NCI-H526 (cell line): ENCODE data around the gene BCKDHA.
"Not testable (repeated sequence)": the region's sequence is repeated elsewhere in the genome, so short reads cannot be mapped to it uniquely, and the experiment has no call there.

Experiments used
- DNase-seq, 2 experiments: peaks; one replicate each; lab custom pipeline; 2025; lab: John Stamatoyannopoulos, UW

BCKDHA gene

DNA sequence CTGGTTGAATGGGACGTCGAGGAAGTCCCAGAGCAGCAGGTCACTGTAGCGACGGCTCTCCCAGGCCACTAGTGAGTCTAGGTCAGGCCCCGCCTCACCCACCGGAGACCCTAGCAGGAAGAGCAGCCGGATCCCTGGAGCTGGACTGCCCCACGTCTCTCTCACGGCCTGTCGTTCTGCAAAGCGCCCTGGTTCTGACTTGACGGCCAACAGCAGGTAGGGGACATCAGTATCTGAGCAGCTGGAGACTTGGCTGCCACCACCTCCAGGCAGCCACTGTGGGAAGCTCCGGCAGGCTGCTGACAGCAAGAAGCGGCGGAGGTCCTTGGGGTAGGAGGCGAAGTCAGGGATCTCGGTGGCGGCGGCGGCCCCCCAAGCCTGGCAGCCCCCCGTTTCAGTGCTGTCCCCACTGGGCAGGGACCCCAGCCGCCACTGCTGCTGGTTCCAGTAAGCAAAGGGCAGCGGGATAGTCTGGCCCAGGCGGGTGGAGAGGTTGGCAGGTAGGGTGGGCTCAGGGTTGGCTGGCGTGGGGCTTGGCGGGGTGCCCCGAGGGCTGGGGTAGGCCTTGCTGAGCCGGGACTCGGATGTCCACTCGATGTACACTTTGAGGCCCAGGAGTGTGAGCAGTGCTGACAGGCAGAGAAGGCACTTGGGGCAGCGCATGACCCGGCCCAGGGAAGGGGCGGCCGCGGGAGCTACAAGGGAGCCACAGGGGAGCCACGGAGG lies 28.7 kb downstream of the BCKDHA start:
- DNase-seq = no peak

DNA sequence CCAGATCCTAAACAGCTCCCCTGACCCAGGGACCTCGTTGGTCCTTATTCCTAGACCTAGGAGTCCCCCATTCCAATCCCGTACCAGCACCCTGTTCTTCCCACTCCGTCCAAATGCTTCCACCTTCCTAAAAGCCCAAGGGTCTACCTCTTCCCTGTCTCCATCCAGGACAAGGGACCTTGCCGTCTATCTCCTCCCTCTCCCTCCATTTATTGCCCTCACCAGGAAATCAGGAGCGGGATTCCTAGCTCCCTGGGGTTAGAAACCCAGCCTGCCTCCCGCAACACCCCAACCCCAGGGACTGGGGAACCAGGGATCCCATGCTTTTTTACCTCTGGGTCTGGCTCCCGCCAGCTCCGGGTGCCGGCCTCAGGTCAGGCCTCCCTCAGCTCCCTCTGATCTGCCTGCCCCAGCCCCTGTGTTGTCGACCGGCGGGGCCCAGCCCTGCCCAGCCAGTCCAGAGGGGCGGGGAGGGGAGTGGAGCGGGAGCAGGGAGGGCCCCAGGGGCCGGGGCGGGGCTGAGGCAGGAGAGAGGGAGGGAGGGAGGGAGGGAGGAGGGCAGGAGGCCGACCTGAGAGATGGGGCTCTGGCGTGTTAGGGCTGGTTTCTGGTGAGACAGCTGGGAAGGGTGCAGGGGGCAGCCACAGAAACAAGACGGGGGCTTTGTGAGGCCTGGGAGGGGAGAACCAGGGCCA lies 29.5 kb downstream of the BCKDHA start, which contains the start of gene B3GNT8:
Gene B3GNT8, minus strand, starts transcription at position 423 of the 695 bp plus-strand sequence. CDS start 596 bp downstream, outside the sequence.
- peak; percentile 43 to 91 for DNase-seq

DNA sequence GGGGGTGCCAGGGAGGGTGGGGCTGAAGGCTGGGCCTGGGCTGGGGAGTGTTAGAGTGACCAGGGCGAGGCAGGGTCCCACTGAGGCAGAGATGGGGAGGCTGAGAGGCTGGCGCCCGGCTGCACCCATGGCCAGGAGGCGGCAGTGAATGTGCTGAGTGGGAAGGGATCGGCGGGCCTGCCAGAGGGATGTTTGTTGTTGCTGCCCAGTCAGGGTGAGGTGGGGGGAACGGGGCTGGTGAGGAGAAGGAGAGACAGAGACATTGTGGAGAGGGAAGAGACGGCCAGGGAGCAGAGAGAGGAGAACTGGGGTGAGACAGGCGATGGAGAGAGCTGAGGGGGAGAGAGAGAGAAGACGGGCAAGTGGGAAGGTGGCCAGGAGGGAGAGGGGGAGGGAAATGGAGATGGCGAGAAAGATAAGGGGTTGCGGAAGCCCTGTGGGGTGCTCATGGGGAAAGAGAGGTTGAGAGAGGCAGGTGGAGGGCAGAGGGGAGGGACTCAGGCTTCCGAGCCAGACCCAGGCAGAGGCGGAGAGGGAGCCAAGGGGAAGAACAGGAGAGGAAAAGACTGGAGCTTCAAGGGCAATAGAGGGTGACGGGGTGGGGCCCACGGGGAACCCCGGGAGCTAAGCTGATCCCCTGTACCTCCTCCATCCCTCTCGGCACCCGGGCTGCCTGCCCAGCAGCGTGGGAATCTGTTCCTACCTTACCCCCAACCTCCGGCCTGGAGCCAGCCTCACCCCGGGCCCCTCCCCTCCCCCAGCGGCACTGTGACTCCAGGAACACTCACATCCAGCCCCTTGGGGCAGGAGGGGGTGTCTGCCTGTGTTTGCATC lies 30.2 kb downstream of the BCKDHA start:
- peak in 1 of 2 experiments; percentile 49 for DNase-seq

DNA sequence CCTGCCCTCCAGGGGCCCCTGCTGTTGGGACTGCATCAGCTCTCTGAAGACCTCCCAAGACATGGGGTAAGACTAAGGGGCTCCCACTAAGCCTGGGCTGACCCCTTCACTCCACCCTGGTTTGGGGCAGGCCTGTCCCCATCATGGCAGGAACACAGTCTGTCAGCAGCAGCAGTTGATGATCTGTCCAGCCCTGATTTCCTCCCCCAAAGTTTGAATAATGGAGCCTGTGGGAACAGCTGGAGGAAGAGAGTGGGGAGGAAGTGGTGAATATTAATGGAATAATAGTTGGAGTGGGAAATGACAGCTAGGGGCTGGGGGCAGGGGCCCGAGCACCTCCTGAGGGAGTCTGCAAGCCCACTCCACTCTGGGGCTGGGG lies 30.9 kb downstream of the BCKDHA start:
- no peak for DNase-seq

DNA sequence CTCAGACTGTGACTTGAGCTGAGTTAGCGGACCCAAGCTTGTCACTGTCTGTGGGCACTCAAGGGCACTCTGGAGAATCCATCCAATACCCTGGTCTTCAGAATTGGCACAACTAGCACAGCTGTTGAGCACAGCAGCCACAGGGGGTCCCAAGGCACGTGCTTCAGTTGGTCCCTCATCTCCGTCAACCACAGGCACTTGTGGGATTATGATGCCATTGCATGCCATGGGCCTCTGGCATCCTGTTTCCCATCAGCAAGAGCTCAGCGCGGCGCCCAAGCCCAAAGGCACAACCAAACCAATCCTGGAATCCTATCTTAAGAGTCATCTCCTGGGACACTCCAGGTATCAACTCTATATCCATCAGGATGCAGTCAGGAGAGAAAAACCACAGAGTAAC lies 33.3 kb downstream of the BCKDHA start:
- no peak for DNase-seq

DNA sequence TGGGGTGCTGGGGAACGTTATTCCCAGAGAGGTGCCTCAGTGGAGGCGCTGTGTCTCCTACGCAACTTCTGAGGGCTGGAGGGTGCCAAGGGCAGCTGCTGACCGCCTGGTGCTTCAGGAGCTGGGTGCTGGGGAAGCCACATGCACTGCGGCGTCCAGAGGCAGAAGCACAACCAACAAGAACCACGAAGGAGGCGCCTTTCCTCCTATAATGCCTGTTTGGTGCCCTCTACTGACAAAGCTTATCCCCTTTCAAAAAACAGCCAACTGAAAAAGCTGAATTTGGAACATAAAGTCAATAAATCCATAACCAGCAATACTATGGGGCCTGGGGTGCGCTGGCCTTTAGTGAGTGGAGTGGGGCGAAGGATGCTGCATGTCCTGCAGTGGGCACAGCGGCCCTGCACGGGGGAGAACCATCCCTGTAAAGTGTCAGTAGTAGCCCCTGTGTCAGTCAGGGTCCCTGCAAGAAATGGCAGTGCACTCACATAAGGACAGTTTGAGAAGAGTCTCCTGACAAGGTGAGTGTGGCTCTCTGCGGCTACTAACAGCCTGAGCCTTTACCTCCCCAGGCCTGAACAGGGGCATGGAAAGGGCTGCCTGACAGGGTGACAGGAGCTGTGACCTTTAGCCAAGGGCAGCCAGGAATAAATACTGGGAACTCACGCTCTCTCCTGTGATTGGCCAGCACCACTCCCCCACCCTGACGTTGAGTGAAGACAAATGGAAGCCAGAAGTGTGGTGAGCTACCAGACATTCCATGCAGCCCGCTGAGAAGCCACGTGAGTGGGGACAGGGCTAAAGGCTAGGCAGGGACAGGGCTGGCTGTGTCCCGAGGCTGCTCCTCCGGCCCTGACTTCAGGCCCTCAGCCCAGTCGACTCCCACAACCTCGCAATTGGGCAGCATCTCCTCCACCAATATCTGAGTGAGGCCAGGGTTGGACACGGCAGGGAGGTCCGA lies 34.1 kb downstream of the BCKDHA start:
- no peak for DNase-seq

DNA sequence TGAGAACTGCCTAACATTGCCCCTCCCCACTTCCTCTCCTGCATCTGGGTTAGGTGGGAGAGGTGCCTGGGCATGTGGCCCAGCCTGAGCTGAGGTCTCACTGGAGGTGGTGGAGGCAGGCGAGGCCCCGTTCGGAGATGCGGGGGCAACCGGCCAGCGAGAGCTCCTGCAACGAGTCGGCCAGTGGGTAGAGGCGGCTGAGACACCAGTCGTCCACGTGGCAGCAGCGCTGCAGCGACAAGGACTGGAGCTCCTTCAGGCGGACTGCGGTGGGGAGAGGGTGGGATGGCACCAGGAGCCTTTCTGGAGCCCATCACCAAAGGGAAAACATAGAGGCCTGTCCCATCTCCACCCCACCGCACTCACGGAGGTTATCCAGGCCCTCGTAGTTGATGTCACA lies 35.6 kb downstream of the BCKDHA start:
- no peak for DNase-seq

DNA sequence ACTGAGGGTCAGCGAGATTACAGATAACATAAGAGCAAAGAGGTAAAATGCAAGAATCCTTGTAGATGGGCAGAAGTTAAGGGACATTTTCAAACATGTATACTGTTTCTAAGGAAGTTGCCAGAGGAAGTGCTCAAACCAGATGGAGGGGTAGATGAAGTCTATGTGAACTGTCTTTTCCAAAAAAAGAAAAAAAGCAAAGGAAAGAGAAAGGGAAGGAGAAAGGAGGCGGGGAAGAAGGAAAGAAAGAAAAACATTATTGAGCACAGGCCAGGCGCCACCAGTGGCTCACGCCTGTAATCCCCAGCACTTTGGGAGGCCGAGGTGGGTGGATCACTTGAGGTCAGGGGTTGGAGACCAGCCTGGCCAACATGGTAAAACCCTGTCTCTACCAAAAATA lies 36.8 kb downstream of the BCKDHA start:
- DNase-seq = no peak

DNA sequence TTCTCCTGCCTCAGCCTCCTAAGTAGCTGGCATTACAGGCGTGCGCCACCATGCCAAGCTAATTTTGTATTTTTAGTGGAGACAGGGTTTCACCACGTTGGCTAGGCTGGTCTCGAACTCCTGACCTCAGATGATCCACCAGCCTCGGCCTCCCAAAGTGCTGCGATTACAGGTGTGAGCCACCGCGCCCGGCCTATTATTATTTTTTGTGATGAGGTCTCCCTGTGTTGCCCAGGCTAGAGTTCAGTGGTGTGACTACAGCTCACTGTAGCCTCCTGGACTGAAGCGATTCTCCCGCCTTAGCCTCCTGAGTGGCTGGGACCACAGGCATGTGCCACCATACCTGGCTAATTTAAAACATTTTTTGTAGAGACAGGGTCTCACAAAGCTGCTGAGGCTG lies 37.8 kb downstream of the BCKDHA start:
- DNase-seq = not testable (repeated sequence)

DNA sequence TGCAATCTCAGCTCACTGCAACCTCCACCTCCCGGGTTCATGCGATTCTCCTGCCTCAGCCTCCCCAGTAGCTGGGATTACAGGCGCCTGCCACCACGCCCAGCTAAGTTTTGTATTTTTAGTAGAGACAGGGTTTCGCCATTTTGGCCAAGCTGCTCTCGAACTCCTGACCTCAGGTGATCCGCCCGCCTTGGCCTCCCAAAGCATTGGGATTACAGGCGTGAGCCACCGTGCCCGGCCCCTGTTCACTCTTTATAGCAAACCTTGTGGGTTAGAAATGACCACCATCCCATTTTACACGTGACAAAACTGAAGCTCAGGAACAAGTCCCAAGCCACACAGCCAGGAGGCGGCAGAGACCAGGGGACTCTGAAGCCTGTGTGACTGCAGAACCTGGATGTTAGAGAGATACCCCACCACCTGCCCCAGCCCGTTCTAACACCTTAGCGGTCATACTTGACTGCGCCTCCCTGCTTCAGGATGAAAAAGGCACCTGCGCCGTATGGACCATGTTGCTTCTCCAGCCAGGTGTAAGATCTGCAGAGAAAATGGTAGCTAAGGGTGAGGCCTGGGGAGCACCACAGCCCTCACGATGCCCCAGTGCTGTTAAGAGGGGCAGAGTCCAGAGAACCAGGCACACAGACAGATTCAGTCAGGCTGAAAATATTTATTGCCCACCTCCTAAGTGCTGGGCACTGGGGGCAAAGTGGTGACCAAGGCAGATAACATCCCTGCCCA lies 38.5 kb downstream of the BCKDHA start:
- no peak for DNase-seq

DNA sequence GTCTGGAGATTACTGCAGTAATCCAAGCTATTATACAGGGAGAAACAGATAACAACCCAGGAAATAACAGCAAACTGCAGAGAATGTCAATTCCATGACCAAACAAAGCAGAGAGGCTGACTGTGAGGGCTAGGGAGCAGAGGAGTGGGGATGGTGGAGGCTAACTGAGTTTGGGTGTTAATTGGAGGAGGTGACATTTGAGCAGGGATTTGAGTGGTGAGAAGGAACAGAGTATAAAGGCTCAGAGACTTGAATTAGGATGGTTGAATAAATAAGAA lies 39.0 kb downstream of the BCKDHA start:
- no peak for DNase-seq

DNA sequence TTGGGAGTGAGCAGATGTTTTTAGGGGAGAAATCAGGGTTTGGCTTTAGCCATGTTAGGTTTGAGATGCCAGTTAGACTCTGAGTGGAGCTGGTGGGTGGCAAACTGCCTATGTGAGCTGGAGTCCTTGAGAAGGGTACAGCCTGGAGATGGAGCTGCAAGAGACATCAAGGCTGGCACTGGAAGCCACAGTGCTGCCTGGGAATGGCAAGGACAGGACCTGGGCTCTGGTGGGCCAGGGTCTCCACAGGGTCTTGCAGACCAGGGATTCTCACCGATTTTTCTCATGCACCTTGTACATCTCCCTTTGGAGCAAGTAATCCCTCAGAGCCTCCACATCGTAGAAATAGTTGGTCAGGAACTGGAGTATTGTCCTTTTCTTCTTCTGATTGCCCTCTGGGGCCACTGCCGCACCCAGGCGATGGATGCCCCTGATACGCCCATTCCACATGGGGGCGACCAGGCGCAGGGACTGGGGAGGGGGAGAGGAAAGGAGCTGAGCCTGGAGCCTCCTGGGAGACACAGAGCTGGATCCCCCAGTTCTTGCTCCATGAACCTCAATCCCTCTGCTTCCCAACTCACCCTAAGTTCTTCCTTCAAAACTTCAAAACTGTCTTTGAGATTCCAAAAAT lies 40.4 kb downstream of the BCKDHA start:
- no peak for DNase-seq

DNA sequence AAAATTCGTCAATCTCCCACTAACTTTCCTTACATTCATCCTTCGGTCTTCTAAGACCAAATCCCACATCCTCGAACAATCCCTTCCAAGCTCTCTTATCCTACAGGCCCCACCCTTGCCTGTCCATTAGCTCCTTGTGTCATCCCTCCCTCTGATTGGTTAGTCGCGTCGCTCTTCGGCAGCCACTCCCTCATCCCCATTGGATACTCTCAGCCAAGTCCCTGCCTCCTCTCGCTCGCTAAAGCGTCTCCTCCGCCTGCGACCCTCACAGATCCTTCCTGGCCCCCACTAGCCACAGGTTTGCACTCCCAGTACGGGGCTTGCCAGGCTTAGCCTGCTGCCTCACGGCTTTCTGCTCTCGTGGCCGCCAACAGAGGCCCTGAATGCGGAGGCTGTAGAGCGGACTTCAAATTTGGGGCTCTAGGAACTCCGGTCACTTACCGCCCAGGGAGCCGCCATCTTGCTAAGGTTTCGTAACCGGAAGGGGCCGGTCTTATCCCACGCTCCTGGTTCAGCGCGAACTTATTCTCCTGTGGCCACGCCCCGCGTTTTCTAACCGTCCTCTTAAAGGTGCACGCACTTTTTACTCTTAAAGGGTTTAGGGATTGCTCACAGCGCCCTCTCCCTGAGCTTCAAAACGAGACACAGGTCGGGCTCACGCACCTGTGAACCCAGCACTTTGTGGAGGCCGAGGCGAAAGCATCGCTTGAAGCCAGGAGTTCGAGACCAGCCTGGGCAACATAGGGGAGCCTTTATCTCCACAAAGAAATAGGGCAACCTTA lies 42.0 kb downstream of the BCKDHA start, which contains the start of gene DMAC2:
Gene DMAC2, minus strand, starts transcription at position 472 of the 782 bp plus-strand sequence. Its CDS starts 13 bp downstream, at position 459.
- DNase-seq = peak; percentile 99 to 100

DNA sequence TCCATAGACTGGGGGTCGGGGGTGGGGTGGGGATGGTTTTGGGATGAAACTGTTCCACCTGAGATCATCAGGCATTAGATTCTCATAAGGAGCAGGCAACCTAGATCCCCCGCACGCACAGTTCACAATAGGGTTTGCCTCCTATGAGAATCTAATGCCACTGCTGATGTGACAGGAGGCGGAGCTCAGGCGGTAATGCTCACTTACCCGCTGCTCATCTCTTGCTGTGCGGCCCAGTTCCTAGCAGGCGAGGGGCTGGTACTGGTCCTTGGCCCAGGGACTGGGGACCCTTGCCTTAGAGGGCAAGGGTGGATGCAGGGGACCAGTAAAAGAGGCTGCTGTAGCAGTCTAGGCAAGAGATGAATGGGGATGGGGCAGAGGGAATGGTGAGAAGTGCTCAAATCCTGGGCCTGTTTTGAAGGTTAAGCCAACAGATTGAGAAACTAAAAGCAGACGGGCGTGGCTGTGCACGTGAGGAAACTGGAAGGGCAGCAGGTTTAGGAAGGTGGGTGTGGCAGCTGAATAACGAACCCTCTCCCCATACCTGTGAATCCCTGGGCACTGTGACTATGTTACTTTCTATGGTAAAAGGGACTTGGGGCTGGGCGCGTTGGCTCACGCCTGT lies 43.8 kb downstream of the BCKDHA start:
- no peak for DNase-seq

DNA sequence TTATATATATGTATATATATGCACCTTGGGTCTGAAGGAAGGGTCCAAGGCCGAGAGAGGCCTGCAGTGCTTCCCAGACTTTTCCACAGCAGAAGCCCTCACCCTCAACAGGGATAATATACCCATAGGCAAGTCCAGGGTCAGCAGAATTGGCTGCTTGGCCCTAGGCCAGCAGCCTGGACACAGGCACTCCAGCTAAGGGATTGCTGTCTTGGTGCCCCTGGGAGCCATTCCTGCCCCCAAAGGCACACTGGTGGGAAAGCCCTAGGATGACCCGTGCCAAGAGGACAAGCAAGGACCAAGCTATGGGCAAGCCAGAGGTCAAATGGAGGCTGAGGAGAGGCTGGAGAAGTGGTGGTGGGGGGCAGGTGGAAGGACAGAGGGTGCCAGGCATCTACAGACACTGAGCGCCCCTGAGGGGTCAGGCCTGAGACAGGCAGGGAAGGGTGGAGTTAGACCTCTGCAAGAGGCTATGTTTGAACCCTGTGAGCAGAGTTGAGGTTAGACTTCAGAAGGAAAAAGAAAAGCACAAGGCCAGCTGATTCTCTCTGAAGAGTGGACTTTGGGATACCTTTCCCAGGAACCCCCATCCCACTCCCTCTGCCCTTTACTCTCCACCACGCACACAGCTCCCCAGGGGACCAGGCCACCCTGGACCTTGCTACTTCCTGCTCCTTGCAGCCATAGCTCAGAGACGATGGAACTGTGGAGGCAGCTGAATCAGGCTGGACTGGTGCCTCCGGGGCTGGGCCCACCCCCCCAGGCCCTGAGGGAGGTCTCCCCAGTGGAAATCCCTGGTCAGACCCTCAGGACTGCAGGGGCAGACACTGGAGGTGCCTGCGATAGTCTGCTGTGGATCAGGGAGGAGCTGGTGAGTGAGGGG lies 45.1 kb downstream of the BCKDHA start, which contains the start of gene ERICH4:
Gene ERICH4, plus strand, starts transcription at position 684 of the 883 bp plus-strand sequence. Its CDS starts 14 bp downstream, at position 698.
- DNase-seq = no peak

DNA sequence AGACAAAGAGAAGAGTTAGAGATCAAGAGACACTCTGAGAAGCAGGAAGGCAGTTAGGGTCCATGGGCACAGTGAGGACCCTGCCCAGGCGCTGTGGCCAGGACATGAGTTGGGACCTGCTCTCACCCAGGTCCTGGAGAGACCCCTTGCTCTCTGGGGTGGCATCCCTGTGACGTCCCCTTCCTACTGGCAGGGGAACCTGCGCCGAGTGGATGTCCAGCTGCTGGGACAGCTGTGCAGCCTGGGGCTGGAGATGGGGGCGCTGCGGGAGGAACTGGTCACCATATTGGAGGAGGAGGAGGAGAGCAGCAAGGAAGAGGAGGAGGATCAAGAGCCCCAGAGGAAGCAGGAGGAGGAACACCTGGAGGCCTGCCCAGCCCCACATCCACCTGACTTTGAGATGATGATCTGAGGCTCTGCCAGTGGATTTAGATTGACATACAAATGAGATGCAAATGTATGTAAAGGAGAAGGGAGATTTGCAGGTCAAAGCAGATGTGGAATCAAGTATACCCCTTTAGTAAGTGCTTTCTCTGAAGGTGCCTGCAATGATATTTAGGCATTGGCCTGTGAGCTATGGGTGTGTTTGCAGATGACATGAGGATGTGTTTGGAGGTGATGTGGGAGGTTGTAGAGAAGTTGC lies 46.3 kb downstream of the BCKDHA start:
- peak; percentile 95 to 97 for DNase-seq

DNA sequence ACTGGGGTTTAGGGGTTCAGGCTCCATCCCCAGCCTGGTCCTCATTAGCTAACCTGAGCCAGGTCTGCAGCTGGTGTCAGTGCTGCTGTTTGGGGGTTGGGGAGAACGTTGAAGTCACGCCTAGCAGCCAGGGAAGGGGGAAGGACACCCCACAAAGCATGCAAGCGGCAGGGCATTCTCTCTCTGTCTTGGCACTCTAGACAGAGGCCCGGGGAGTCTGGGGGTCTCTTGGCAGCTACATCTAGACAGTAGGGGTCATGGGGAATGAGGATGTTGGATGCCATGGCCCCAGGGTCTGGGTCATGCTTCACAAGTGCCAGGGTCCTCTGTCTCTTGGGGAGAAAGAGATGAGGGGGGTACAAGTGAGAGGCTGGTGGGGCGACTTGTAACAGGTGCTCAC lies 48.0 kb downstream of the BCKDHA start:
- DNase-seq = no peak
